ENCODE data around the gene TMEM52B.
"Not testable (repeated sequence)": the region's sequence is repeated elsewhere in the genome, so short reads cannot be mapped to it uniquely, and the experiment has no call there.

TMEM52B gene

GRCh38 chr12:10186299-10186698 is 7.5 kb downstream of the TMEM52B start:
- no peaks in the 10 kb centered on the region for H3K9me3 Mint-ChIP-seq
- peaks cover 28% of the 10 kb centered on the region for H3K27me3 Mint-ChIP-seq
- no peak overlapping the region for H3K27ac Mint-ChIP-seq
- H3K4me1 Mint-ChIP-seq (ENCODE audit: low read depth) = peaks cover 12% of the 10 kb centered on the region
- no peaks in the 10 kb centered on the region for H3K36me3 Mint-ChIP-seq (ENCODE audit: low read depth)
- no peak overlapping the region for H3K4me3 Mint-ChIP-seq
- no peak for DNase-seq

DNA sequence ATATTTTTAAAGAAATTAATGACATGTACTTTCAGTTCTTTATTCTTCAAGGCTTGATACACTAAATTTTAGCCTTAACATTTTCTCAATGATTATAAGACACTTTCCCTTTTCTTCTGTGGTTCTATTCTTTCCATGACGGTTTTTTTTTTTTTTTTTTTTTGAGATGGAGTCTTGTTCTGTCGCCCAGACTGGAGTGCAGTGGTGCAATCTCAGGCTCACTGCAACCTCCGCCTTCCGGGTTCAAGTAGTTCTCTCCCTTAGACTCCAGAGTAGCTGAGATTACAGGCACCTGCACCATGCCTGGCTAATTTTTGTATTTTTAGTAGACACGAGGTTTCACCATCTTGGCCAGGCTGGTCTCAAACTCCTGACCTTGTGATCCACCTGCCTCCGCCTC is 8.1 kb downstream of the TMEM52B start:
- DNase-seq; H3K36me3 Mint-ChIP-seq (ENCODE audit: low read depth): not testable (repeated sequence)

DNA sequence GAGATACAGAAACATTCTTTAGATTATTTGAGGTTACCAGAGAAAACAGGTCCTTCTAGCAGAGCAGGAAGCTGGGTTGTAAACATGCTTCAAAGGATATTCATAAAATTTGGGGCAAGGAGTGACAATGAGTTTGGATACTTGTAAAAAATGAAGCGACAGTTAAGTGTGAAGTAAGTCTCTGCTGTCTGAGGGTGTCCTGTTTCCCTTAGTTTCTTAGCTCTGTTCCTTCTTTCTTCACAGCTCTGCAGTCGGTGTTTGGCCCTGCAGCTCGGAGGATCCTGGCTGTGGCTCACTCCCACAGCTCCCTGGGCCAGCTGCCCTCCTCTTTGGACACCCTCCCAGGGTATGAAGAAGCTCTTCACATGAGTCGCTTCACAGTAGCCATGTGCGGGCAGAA is 10.8 kb downstream of the TMEM52B start:
- H3K9me3 Mint-ChIP-seq = no peaks in the 10 kb centered on the region
- peaks cover 22% of the 10 kb centered on the region for H3K27me3 Mint-ChIP-seq
- no peaks in the 10 kb centered on the region for H3K36me3 Mint-ChIP-seq (ENCODE audit: low read depth)
- no peak for DNase-seq
- H3K27ac Mint-ChIP-seq = no peak overlapping the region
- no peak overlapping the region for H3K4me3 Mint-ChIP-seq
- H3K4me1 Mint-ChIP-seq (ENCODE audit: low read depth) = peaks cover 6% of the 10 kb centered on the region

More for the DNA sequence above, 8.1 kb downstream of the TMEM52B start:
- not testable (repeated sequence) for H3K9me3 Mint-ChIP-seq, H3K27ac Mint-ChIP-seq, H3K4me3 Mint-ChIP-seq
- H3K4me1 Mint-ChIP-seq (ENCODE audit: low read depth) = peaks cover 12% of the 10 kb centered on the region
- H3K27me3 Mint-ChIP-seq = peaks cover 28% of the 10 kb centered on the region

DNA sequence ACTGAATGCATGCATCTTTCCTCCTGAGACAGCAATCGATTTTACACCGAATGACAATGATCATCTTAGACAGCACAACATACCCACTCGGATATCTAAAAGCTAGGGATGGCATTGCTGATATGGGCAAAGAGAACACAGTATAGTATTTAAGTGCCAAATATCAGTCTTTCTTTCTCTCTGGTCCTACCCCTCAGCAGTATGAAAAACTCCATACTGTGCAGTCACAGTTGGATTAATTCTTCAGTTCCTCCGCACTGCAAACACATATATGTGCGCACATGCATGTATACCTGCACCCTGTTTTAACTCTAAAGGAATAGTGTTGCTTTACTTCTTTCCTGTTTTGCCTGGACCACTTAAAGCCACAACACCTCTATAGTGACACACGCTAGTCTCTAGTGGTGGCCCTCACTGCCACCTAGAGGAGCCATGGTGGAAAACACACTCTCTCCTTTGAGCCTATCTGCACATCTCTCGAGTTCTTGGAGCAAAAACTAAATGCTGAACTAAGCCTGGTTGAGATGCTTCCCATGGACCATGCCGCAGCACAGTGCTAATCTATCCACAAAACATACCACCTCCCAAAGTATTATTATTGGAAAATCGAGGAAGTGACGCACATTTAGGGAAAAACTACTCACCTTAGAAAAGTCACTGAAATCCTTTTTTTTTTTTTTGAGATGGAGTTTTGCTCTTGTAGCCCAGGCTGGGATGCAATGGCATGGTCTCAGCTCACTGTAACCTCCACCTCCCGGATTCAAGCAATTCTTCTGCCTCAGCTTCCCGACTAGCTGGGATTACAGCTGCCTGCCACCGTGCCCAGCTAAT is 11.9 kb downstream of the TMEM52B start:
- no peaks in the 10 kb centered on the region for H3K9me3 Mint-ChIP-seq
- H3K36me3 Mint-ChIP-seq (ENCODE audit: low read depth) = no peaks in the 10 kb centered on the region
- peaks cover 6% of the 10 kb centered on the region for H3K4me1 Mint-ChIP-seq (ENCODE audit: low read depth)
- DNase-seq = peak; percentile 52
- no peak overlapping the region for H3K4me3 Mint-ChIP-seq
- no peak overlapping the region for H3K27ac Mint-ChIP-seq
- peaks cover 18% of the 10 kb centered on the region for H3K27me3 Mint-ChIP-seq

GRCh38 chr12:10191865-10192264 is 13.0 kb downstream of the TMEM52B start:
- Mint-ChIP-seq H3K27me3 (peaks cover 16% of the 10 kb centered on the region), H3K36me3 (ENCODE audit: low read depth) (no peaks in the 10 kb centered on the region), H3K27ac (no peak overlapping the region), H3K4me3 (no peak overlapping the region), H3K4me1 (ENCODE audit: low read depth) (peaks cover 9% of the 10 kb centered on the region), H3K9me3 (no peaks in the 10 kb centered on the region)
- no peak for DNase-seq

DNA sequence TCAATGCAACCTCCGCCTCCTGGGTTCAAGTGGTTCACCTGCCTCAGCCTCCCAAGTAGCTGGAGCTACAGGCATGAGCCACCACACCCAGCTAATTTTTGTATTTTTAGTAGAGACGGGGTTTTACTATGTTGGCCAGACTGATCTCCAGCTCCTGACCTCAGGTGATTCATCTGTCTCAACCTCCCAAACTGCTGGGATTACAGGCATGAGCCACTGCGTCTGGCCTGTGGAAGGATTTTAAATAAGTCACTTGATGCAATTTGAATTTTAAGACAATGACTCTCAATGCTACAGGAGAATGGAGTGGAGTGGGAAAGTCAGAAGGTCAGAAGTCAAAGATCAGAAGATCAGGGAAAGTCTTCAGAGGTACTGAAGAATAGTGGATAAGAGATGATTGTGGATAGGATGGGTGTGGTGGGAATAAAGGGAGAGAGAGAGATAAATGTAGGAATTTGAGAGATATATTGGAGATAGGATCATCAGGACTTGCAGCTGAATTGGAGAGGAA is 15.4 kb downstream of the TMEM52B start:
- H3K36me3 Mint-ChIP-seq (ENCODE audit: low read depth) = no peaks in the 10 kb centered on the region
- no peak for DNase-seq
- no peaks in the 10 kb centered on the region for H3K9me3 Mint-ChIP-seq
- H3K27me3 Mint-ChIP-seq = peaks cover 20% of the 10 kb centered on the region
- H3K4me1 Mint-ChIP-seq (ENCODE audit: low read depth) = peaks cover 9% of the 10 kb centered on the region
- H3K27ac Mint-ChIP-seq = no peak overlapping the region
- no peak overlapping the region for H3K4me3 Mint-ChIP-seq

DNA sequence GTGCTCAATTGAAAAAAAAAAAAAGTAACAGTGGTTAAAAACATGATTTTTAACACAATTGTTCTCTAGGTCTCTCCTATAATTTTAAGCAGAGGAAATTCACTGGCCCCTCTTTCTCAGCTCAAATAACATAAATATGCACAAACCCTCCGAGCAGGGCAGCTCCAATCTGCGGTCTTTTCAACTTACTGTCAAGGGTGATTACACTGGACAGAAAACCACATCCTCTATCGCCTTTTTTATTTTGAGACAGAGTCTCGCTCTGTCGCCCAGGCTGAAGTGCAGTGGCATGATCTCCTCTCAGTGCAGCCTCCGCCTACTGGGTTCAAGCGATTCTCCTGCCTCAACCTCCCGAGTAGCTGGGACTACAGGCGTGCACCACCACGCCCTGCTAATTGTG is 17.4 kb downstream of the TMEM52B start:
- peaks cover 3% of the 10 kb centered on the region for H3K4me1 Mint-ChIP-seq (ENCODE audit: low read depth)
- no peaks in the 10 kb centered on the region for H3K36me3 Mint-ChIP-seq (ENCODE audit: low read depth)
- H3K4me3 Mint-ChIP-seq = no peak overlapping the region

DNA sequence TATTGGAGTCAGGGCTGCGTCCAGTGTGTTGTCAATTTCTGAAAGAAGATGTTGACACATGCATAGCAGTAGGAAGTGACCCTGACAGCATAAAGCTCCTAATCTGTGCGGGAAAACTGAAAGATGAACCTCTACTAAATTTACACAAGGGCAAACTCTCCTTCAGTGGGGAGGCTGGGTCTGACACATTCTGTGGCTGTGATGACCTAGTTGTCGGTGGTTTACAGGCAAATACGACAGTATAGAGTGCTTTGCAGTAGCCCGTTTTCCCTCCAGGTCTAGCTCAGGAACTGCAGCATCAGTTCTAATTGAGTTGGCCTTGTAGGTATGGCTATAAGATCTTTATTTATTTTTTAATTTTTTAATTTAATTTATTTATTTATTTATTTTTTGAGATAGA is 19.0 kb downstream of the TMEM52B start:
- Mint-ChIP-seq H3K4me3 (no peak overlapping the region), H3K9me3 (no peaks in the 10 kb centered on the region), H3K36me3 (ENCODE audit: low read depth) (no peaks in the 10 kb centered on the region), H3K27ac (no peak overlapping the region), H3K4me1 (ENCODE audit: low read depth) (peaks cover 3% of the 10 kb centered on the region), H3K27me3 (peaks cover 20% of the 10 kb centered on the region)
- no peak for DNase-seq

More for the DNA sequence above, 17.4 kb downstream of the TMEM52B start:
- Mint-ChIP-seq H3K27ac (no peak overlapping the region), H3K27me3 (peaks cover 20% of the 10 kb centered on the region), H3K9me3 (no peaks in the 10 kb centered on the region)
- DNase-seq = no peak

GRCh38 chr12:10204495-10204894 is 25.7 kb downstream of the TMEM52B start:
- not testable (repeated sequence) for H3K36me3 Mint-ChIP-seq (ENCODE audit: low read depth); H3K27me3 Mint-ChIP-seq; H3K27ac Mint-ChIP-seq; DNase-seq; H3K4me1 Mint-ChIP-seq (ENCODE audit: low read depth); H3K4me3 Mint-ChIP-seq; H3K9me3 Mint-ChIP-seq

GRCh38 chr12:10205220-10205807 is 26.5 kb downstream of the TMEM52B start:
- Mint-ChIP-seq H3K27me3 (no peaks in the 10 kb centered on the region), H3K36me3 (ENCODE audit: low read depth) (no peaks in the 10 kb centered on the region), H3K9me3 (no peaks in the 10 kb centered on the region), H3K4me1 (ENCODE audit: low read depth) (no peaks in the 10 kb centered on the region), H3K27ac (no peak overlapping the region), H3K4me3 (no peak overlapping the region)
- no peak for DNase-seq

- Mint-ChIP-seq H3K27ac (no peak overlapping the region), H3K4me3 (no peak overlapping the region), H3K4me1 (ENCODE audit: low read depth) (peaks cover 3% of the 10 kb centered on the region), H3K27me3 (no peaks in the 10 kb centered on the region), H3K9me3 (no peaks in the 10 kb centered on the region), H3K36me3 (ENCODE audit: low read depth) (no peaks in the 10 kb centered on the region)
- no peak for DNase-seq
Measured at GRCh38 chr12:10207136-10207535, 28.3 kb downstream of the TMEM52B start.

DNA sequence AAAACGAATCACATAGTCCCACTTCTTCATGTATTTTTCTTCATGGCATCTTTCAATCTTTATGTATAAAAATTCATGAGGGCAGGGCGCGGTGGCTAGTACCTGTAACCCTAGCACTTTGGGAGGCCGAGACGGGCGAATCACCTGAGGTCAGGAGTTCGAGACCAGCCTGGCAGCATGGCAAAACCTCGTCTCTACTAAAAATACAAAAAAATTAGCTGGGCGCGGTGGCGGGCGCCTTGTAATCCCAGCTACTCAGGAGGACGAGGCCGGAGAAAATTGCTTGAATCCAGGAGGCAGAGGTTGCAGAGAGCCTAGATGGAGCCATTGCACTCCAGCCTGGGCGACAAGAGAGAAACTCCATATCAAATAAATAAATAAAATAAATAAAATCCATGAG is 31.4 kb downstream of the TMEM52B start:
- H3K27me3 Mint-ChIP-seq = no peaks in the 10 kb centered on the region
- peaks cover 28% of the 10 kb centered on the region for H3K4me1 Mint-ChIP-seq (ENCODE audit: low read depth)
- H3K27ac Mint-ChIP-seq = no peak overlapping the region
- H3K4me3 Mint-ChIP-seq = no peak overlapping the region
- peaks cover 7% of the 10 kb centered on the region for H3K36me3 Mint-ChIP-seq (ENCODE audit: low read depth)
- no peaks in the 10 kb centered on the region for H3K9me3 Mint-ChIP-seq
- DNase-seq = no peak

GRCh38 chr12:10211101-10211939 is 32.5 kb downstream of the TMEM52B start:
- H3K9me3 Mint-ChIP-seq = no peaks in the 10 kb centered on the region
- no peak for DNase-seq
- H3K27ac Mint-ChIP-seq = no peak overlapping the region
- H3K36me3 Mint-ChIP-seq (ENCODE audit: low read depth) = peaks cover 7% of the 10 kb centered on the region
- H3K27me3 Mint-ChIP-seq = no peaks in the 10 kb centered on the region
- H3K4me3 Mint-ChIP-seq = no peak overlapping the region
- H3K4me1 Mint-ChIP-seq (ENCODE audit: low read depth) = peaks cover 32% of the 10 kb centered on the region

DNA sequence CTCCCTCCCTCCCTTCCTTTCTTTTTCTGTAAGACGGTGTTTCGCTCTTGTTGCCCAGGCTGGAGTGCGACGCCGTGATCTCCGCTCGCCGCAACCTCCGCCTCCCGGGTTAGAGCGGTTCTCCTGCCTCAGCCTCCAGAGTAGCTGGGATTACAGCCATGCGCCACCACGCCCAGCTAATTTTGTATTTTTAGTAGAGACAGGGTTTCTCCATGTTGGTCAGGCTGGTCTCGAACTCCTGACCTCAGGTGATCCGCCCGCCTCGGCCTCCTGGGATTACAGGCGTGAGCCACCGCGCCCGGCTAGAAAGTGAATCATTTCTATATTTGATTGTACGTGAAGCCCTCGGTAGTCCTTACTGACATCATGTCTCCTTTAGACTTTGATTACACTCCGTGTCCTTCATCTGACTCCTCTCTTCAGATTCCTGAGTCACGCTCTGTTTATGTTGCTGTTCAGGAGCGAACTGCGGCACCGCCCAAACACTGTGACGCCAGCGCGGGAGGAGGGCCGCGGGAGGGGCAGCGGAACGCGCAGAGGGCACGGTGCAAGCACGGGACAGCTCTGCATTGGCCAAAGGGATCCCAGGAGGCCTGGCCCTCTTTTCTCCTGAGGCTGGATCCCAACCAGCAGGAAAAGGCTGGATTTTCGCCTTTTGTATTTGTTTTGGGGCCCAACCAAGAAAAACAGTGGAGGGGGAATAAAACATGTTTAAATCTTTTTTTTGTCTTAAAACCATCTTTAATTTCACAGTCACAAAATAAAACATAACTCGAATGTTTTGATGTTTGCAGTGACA is 33.3 kb downstream of the TMEM52B start:
- Mint-ChIP-seq H3K36me3 (ENCODE audit: low read depth) (peaks cover 7% of the 10 kb centered on the region), H3K4me1 (ENCODE audit: low read depth) (peaks cover 32% of the 10 kb centered on the region), H3K4me3 (peak overlapping the region; percentile 82), H3K27ac (peak overlapping the region; percentile 96), H3K27me3 (no peaks in the 10 kb centered on the region), H3K9me3 (no peaks in the 10 kb centered on the region)
- peak; percentile 91 for DNase-seq
